ENCODE data around the gene RPS6KC1.

The RPS6KC1 gene

DNA sequence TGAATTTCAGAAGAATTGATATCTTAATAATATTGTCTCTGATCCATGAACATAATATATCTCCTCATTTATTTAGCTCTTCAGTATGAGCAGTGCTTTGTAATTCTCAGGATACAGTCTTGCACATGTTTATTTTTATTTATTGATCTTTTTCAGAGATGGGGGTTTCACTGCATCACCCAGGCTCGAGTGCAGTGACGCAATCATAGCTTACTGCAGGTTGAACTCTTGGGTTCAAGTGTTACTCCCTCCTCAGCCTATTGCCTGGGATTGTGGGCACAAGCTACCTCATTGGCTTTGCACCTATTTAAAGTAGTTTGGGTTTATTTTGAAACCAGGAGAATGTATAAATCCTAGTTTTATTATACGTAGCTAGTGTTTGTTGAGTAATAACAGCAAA is 4.7 kb downstream of the RPS6KC1 start:
- Histone ChIP-seq H3K36me3 (no peaks in the 10 kb centered on the region), H3K9me3 (no peaks in the 10 kb centered on the region), H3K27me3 (no peaks in the 10 kb centered on the region), H3K4me1 (peaks cover 0 to 16% (median 9%) of the 10 kb centered on the region in 4 donors), H3K27ac (no peak overlapping the region), H3K4me3 (no peak overlapping the region)
- TF ChIP-seq, protein P1, sequence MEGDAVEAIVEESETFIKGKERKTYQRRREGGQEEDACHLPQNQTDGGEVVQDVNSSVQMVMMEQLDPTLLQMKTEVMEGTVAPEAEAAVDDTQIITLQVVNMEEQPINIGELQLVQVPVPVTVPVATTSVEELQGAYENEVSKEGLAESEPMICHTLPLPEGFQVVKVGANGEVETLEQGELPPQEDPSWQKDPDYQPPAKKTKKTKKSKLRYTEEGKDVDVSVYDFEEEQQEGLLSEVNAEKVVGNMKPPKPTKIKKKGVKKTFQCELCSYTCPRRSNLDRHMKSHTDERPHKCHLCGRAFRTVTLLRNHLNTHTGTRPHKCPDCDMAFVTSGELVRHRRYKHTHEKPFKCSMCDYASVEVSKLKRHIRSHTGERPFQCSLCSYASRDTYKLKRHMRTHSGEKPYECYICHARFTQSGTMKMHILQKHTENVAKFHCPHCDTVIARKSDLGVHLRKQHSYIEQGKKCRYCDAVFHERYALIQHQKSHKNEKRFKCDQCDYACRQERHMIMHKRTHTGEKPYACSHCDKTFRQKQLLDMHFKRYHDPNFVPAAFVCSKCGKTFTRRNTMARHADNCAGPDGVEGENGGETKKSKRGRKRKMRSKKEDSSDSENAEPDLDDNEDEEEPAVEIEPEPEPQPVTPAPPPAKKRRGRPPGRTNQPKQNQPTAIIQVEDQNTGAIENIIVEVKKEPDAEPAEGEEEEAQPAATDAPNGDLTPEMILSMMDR (IDR thresholded peaks at IDR 0.05) = no peak
- intact Hi-C loops (cut with DNase I; ENCODE audit: low total_unique reads) = no loop called here
- DNase-seq = no peak

DNA sequence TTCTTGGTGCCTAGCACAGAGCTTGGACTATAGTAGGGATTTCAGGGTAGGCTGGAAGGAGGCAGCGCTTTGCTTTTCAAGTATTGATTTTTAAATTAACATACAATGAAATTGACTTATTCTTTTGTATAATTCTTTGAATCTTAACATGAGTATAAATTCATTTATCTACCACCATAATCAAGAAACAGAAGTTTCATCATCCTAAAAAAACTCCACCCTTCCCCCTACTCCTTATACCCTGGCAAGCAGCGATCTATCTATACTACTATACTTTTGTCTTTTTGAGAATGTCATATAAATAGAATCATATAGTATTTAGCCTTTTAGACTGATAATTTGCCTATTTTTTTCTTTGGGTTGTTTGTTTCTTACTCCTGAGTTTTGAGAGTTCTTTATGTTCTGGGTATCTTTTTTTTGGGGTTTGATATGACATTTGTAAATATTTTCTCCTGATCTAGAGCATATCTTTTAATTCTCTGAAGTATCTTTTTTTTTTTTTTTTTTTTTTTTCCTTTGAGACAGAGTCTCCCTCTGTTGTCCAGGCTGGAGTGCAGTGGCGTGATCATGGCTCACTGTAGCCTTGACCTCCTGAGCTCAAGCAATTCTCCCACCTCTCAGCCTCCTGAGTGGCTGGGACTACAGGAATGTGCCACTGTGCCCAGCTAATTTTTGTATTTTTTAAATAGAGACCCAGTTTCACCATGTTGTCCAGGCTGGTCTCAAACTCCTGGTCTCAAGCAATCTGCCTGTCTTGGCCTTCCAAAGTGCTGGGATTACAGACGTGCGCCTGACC is 6.4 kb downstream of the RPS6KC1 start:
- Histone ChIP-seq H3K9me3 (no peaks in the 10 kb centered on the region), H3K4me3 (no peak overlapping the region), H3K36me3 (no peaks in the 10 kb centered on the region), H3K4me1 (peaks cover 0 to 8% (median 4%) of the 10 kb centered on the region in 4 donors), H3K27ac (no peak overlapping the region), H3K27me3 (no peaks in the 10 kb centered on the region)
- intact Hi-C loops (cut with DNase I; ENCODE audit: low total_unique reads) = no loop called here
- no peak for DNase-seq
- TF ChIP-seq, protein P1 (IDR thresholded peaks at IDR 0.05) = no peak

DNA sequence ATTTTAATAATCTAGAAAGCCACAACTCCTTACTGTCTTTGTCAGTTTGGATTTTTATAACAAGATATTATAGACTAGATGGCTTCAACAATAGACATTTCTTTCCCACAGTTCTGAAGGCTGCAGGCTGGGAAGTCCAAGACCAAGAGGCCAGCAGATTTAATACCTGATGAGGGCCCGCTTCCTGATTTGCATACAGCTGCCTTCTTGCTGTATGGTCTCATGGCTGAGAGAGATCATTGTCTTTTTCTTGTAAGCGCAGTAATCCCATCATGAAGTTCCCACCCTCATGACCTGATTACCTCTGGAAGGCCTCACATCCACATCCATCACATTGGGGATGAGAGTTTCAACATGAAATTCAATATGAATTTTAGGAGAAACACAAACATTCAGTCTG is 9.8 kb downstream of the RPS6KC1 start:
- Histone ChIP-seq H3K27me3 (no peaks in the 10 kb centered on the region), H3K4me3 (no peak overlapping the region), H3K36me3 (no peaks in the 10 kb centered on the region), H3K27ac (no peak overlapping the region), H3K4me1 (peaks cover 0 to 2% (median 0%) of the 10 kb centered on the region in 4 donors), H3K9me3 (no peaks in the 10 kb centered on the region)
- intact Hi-C loops (cut with DNase I; ENCODE audit: low total_unique reads) = no loop called here
- DNase-seq = no peak
- TF ChIP-seq, protein P1 (IDR thresholded peaks at IDR 0.05) = no peak

- H3K36me3 ChIP-seq = no peaks in the 10 kb centered on the region
- no peaks in the 10 kb centered on the region for H3K9me3 ChIP-seq
- H3K4me3 ChIP-seq = no peak overlapping the region
- peaks cover 0 to under 1% (median 0%) of the 10 kb centered on the region in 4 donors for H3K4me1 ChIP-seq
- TF ChIP-seq, protein P1 (IDR thresholded peaks at IDR 0.05) = no peak
- no peak for DNase-seq
- H3K27ac ChIP-seq = no peak overlapping the region
- intact Hi-C loops (cut with DNase I; ENCODE audit: low total_unique reads) = no loop called here
- H3K27me3 ChIP-seq = no peaks in the 10 kb centered on the region
Observed at GRCh38 chr1:213061263-213061662, 10.2 kb downstream of the RPS6KC1 start.

DNA sequence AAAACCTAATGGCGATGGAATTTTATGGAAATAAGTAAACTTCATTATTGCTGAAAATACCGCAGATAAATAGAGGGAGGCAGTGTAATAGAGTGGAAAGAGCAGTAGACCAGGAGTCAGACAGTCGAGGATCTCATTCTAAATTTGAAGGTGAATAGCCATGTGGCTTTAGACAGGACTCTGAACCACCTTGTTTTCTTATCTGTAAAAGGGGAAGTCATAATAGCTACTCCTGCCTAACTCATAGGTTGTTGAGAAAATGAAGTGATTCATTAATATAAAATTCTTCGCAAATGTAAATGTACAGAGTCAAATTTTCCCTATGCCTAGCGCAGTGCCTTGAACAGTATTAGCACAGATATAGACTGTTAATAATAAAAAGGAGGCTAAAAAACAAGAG is 14.8 kb downstream of the RPS6KC1 start:
- Histone ChIP-seq H3K36me3 (no peaks in the 10 kb centered on the region), H3K27ac (no peak overlapping the region), H3K27me3 (no peaks in the 10 kb centered on the region), H3K9me3 (no peaks in the 10 kb centered on the region), H3K4me3 (no peak overlapping the region), H3K4me1 (peaks cover 0 to 9% (median 0%) of the 10 kb centered on the region in 4 donors)
- TF ChIP-seq, protein P1 (IDR thresholded peaks at IDR 0.05) = no peak
- no peak for DNase-seq
- intact Hi-C loops (cut with DNase I; ENCODE audit: low total_unique reads) = no loop called here
